ENCODE measurements around the gene CXorf38. TPM values are rescaled to one million over a fixed set of nuclear protein-coding genes. Genes with fewer than 3 reads are reported as not detected.

The CXorf38 gene
- 12.3 TPM for total RNA-seq

GRCh38 chrX:40647307-40648197, at the start of gene CXorf38:
TSS of gene CXorf38 (minus strand) at chrX:40647561. CDS start at chrX:40647520, 41 bp downstream.
- DNase-seq (ENCODE audit: low spot score): peak; percentile 95

- DNase-seq (ENCODE audit: low spot score): no peak
These were observed 47.4 kb upstream of the CXorf38 start for GRCh38 chrX:40694802-40695201.

- DNase-seq (ENCODE audit: low spot score): no peak
These were observed 41.6 kb upstream of the CXorf38 start for GRCh38 chrX:40688929-40689328.

GRCh38 chrX:40687169-40687568, 39.8 kb upstream of the CXorf38 start:
- no peak for DNase-seq (ENCODE audit: low spot score)

- DNase-seq (ENCODE audit: low spot score): no peak
These were observed 38.1 kb upstream of the CXorf38 start for GRCh38 chrX:40685362-40685918.

- no peak for DNase-seq (ENCODE audit: low spot score)
These were observed 36.7 kb upstream of the CXorf38 start for GRCh38 chrX:40684092-40684491.

GRCh38 chrX:40683245-40683644, 35.9 kb upstream of the CXorf38 start:
- DNase-seq (ENCODE audit: low spot score): no peak

GRCh38 chrX:40671126-40671525, 23.8 kb upstream of the CXorf38 start:
- no peak for DNase-seq (ENCODE audit: low spot score)

GRCh38 chrX:40663880-40664630, 16.7 kb upstream of the CXorf38 start:
- DNase-seq (ENCODE audit: low spot score): no peak

- no peak for DNase-seq (ENCODE audit: low spot score)
These were observed 15.8 kb upstream of the CXorf38 start for GRCh38 chrX:40663078-40663740.

GRCh38 chrX:40661489-40661888, 14.1 kb upstream of the CXorf38 start:
- no peak for DNase-seq (ENCODE audit: low spot score)

GRCh38 chrX:40660381-40660780, 13.0 kb upstream of the CXorf38 start:
- no peak for DNase-seq (ENCODE audit: low spot score)

- no peak for DNase-seq (ENCODE audit: low spot score)
These were observed 6.2 kb upstream of the CXorf38 start for GRCh38 chrX:40653535-40653934.

GRCh38 chrX:40652664-40653063, 5.3 kb upstream of the CXorf38 start:
- no peak for DNase-seq (ENCODE audit: low spot score)

- peak; percentile 75 for DNase-seq (ENCODE audit: low spot score)
These were observed 4.4 kb upstream of the CXorf38 start for GRCh38 chrX:40651620-40652223.

- peak; percentile 28 for DNase-seq (ENCODE audit: low spot score)
These were observed 663 bp downstream of the CXorf38 start for GRCh38 chrX:40646489-40647306.

GRCh38 chrX:40644821-40645358, 2.5 kb downstream of the CXorf38 start:
- DNase-seq (ENCODE audit: low spot score): peak; percentile 46

- no peak for DNase-seq (ENCODE audit: low spot score)
These were observed 3.2 kb downstream of the CXorf38 start for GRCh38 chrX:40644176-40644575.

- DNase-seq (ENCODE audit: low spot score): no peak
These were observed 9.7 kb downstream of the CXorf38 start for GRCh38 chrX:40637687-40638086.

GRCh38 chrX:40632199-40632598, 15.2 kb downstream of the CXorf38 start:
- DNase-seq (ENCODE audit: low spot score): no peak

All from mucosa of gallbladder (tissue), 1 donor.